Measurements from ENCODE around the gene STX4.

STX4 gene

GRCh38 chr16:31080035-31080629 is 46.8 kb downstream of the STX4 start:
- H3K9me3 ChIP-seq (ENCODE audit: insufficient read depth, low read depth, low read length): no peaks in the 10 kb centered on the region
- no peak for TF ChIP-seq CTCF (conservative IDR thresholded peaks at IDR 0.05; ENCODE audit: low read length)
- no peak for TF ChIP-seq EZH2phosphoT487 (IDR thresholded peaks at IDR 0.05; ENCODE audit: borderline replicate concordance)

DNA sequence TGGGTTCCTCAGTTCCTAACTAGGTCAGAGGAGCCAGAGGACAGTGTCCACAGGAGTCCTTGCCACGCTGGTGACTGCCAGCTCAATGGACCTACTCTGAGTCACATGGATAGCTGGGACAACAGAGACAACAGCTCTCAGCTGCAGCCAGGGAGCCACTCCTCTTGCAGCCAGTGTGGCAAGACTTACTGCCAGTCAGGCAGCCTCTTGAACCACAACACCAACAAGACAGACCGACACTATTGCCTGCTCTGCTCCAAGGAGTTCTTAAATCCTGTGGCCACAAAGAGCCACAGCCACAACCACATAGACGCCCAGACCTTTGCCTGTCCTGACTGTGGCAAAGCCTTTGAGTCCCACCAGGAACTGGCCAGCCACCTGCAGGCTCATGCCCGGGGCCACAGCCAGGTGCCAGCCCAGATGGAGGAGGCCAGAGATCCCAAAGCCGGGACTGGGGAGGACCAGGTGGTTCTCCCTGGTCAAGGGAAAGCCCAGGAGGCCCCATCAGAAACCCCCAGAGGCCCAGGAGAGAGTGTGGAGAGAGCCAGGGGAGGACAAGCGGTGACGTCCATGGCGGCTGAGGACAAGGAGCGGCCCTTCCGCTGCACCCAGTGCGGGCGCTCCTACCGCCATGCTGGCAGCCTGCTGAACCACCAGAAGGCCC is 47.5 kb downstream of the STX4 start:
- TF ChIP-seq CTCF (conservative IDR thresholded peaks at IDR 0.05; ENCODE audit: low read length): no peak
- TF ChIP-seq EZH2phosphoT487 (IDR thresholded peaks at IDR 0.05; ENCODE audit: borderline replicate concordance): no peak
- Histone ChIP-seq H4K20me1 (ENCODE audit: insufficient read depth, low read length, poor library complexity, severe bottlenecking) (peaks cover 41% of the 10 kb centered on the region), H3K27me3 (ENCODE audit: insufficient read depth, low read length, poor library complexity, severe bottlenecking) (no peaks in the 10 kb centered on the region), H3K9ac (ENCODE audit: low read depth, low read length, poor library complexity, severe bottlenecking) (no peak overlapping the region), H3K79me2 (ENCODE audit: insufficient read depth, low read length) (peaks cover 45% of the 10 kb centered on the region), H3K9me3 (ENCODE audit: insufficient read depth, low read depth, low read length) (no peaks in the 10 kb centered on the region), H3K4me3 (ENCODE audit: low read length, poor library complexity, severe bottlenecking) (no peak overlapping the region), H3F3A (ENCODE audit: low read depth) (no peaks in the 10 kb centered on the region), H3K9me2 (replicated peaks; ENCODE audit: low read depth, low read length) (no peaks in the 10 kb centered on the region), H3K36me3 (ENCODE audit: insufficient read depth, low read length) (peaks cover 38% of the 10 kb centered on the region; the same call in 1 of the 2 replicates), H2AFZ (ENCODE audit: low read length) (no peak overlapping the region), H3K4me1 (ENCODE audit: insufficient read depth, low read length, poor library complexity, severe bottlenecking) (peaks cover 5% of the 10 kb centered on the region), H3K4me2 (ENCODE audit: low read depth, low read length, poor library complexity, severe bottlenecking) (peak overlapping the region; percentile 27)

More at GRCh38 chr16:31080035-31080629, 46.8 kb downstream of the STX4 start:
- H3K9me2 ChIP-seq (replicated peaks; ENCODE audit: low read depth, low read length): no peaks in the 10 kb centered on the region
- H3K4me3 ChIP-seq (ENCODE audit: low read length, poor library complexity, severe bottlenecking): no peak overlapping the region
- H4K20me1 ChIP-seq (ENCODE audit: insufficient read depth, low read length, poor library complexity, severe bottlenecking): peaks cover 48% of the 10 kb centered on the region
- peaks cover 53% of the 10 kb centered on the region for H3K79me2 ChIP-seq (ENCODE audit: insufficient read depth, low read length)
- peaks cover 12% of the 10 kb centered on the region for H3K4me1 ChIP-seq (ENCODE audit: insufficient read depth, low read length, poor library complexity, severe bottlenecking)
- no peak overlapping the region for H3K9ac ChIP-seq (ENCODE audit: low read depth, low read length, poor library complexity, severe bottlenecking)
- no peak overlapping the region for H2AFZ ChIP-seq (ENCODE audit: low read length)
- peaks cover 35% of the 10 kb centered on the region; the same call in 1 of the 2 replicates for H3K36me3 ChIP-seq (ENCODE audit: insufficient read depth, low read length)
- no peaks in the 10 kb centered on the region for H3K27me3 ChIP-seq (ENCODE audit: insufficient read depth, low read length, poor library complexity, severe bottlenecking)
- H3K4me2 ChIP-seq (ENCODE audit: low read depth, low read length, poor library complexity, severe bottlenecking): no peak overlapping the region
- no peaks in the 10 kb centered on the region for H3F3A ChIP-seq (ENCODE audit: low read depth)

DNA sequence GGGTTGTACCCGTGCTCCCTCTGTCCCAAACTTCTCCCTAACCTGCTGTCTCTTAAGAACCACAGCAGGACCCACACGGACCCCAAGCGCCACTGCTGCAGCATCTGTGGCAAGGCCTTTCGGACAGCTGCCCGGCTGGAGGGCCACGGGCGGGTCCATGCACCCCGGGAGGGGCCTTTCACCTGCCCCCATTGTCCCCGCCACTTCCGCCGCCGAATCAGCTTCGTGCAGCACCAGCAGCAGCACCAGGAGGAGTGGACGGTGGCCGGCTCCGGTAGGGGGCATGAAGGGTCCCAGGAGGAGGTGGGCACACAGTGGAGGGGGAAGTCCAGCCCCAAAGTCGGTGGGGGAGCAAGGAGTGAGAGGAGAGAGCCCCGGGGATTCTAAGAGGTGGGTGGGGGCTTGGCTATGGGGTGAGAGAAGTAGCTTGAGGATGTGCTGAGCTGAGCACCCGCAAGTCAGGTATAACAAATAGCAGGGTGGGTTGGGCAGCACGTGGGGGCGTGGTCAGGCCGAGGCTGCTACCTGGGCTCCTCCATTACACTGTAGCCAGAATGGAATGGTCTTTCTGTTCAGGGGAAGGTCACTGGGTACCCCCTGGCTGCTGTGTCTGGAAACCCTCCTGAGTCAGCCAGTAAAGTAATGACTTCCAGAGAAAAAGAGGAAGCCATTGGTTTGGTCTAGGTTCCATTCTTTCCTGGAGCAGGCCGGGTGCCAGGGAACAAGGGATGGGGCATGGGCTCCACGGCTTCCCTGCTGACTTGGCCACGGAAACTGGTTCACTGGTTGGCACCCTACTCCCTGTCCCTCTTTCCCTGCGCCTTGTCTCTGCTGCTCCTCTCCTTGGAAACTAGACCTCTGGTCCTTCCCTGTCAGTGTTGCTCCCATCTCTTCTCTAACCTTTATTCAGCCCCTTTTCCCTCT is 48.3 kb downstream of the STX4 start:
- H3K4me1 ChIP-seq (ENCODE audit: insufficient read depth, low read length, poor library complexity, severe bottlenecking): peaks cover 4% of the 10 kb centered on the region
- peak overlapping the region; percentile 27 for H3K4me2 ChIP-seq (ENCODE audit: low read depth, low read length, poor library complexity, severe bottlenecking)
- H3K36me3 ChIP-seq (ENCODE audit: insufficient read depth, low read length): peaks cover 37% of the 10 kb centered on the region; the same call in 1 of the 2 replicates
- H2AFZ ChIP-seq (ENCODE audit: low read length): no peak overlapping the region
- peaks cover 37% of the 10 kb centered on the region for H3K79me2 ChIP-seq (ENCODE audit: insufficient read depth, low read length)
- no peaks in the 10 kb centered on the region for H3K9me3 ChIP-seq (ENCODE audit: insufficient read depth, low read depth, low read length)
- H3K27me3 ChIP-seq (ENCODE audit: insufficient read depth, low read length, poor library complexity, severe bottlenecking): no peaks in the 10 kb centered on the region
- TF ChIP-seq CTCF (conservative IDR thresholded peaks at IDR 0.05; ENCODE audit: low read length) (no peak), EZH2phosphoT487 (IDR thresholded peaks at IDR 0.05; ENCODE audit: borderline replicate concordance) (no peak)
- H3F3A ChIP-seq (ENCODE audit: low read depth): no peaks in the 10 kb centered on the region
- H4K20me1 ChIP-seq (ENCODE audit: insufficient read depth, low read length, poor library complexity, severe bottlenecking): peaks cover 33% of the 10 kb centered on the region
- no peak overlapping the region for H3K9ac ChIP-seq (ENCODE audit: low read depth, low read length, poor library complexity, severe bottlenecking)
- H3K4me3 ChIP-seq (ENCODE audit: low read length, poor library complexity, severe bottlenecking): no peak overlapping the region
- H3K9me2 ChIP-seq (replicated peaks; ENCODE audit: low read depth, low read length): no peaks in the 10 kb centered on the region
